Activated CD4-positive, alpha-beta T cell treated with anti-CD3 and anti-CD28 coated beads, Interleukin-2, amount 10 ng/mL, durations not matched to agents 7 days and 5 days (primary cell): ENCODE measurements around the gene SLC25A44. TPM values are rescaled to one million over a fixed set of nuclear protein-coding genes. Genes with fewer than 3 reads are reported as not detected.

Experiments used
- CTCF ChIA-PET: fragments of 350-600 bp; sonication (Branson Sonifier 250); formaldehyde crosslinking; loops from one replicate; lab custom pipeline; 2021; ENCODE audit warnings: antibody characterized with exemption; lab: Charles Lee
- POLR2A ChIA-PET: fragments of 350-600 bp; sonication (Branson Sonifier 250); formaldehyde crosslinking; loops from one replicate; lab custom pipeline; 2021; ENCODE audit warnings: antibody characterized with exemption; lab: Charles Lee
- DNase-seq: peaks from one replicate; pipeline ENCODE4 v3.0.0-alpha.2; 2020
- H3K27ac Mint-ChIP-seq: one replicate; pipeline ENCODE4 v1.8.0; 2021; ENCODE audit warnings: mild to moderate bottlenecking, moderate library complexity, mixed read lengths
- H3K27me3 Mint-ChIP-seq: one replicate; pipeline ENCODE4 v1.8.0; 2021; ENCODE audit warnings: mixed read lengths
- H3K36me3 Mint-ChIP-seq: one replicate; pipeline ENCODE4 v1.8.0; 2021; ENCODE audit warnings: low read depth, mixed read lengths
- H3K4me1 Mint-ChIP-seq: one replicate; pipeline ENCODE4 v1.8.0; 2021; ENCODE audit warnings: mixed read lengths
- H3K4me3 Mint-ChIP-seq: one replicate; pipeline ENCODE4 v1.8.0; 2021; ENCODE audit warnings: mild to moderate bottlenecking, moderate library complexity, mixed read lengths
- H3K9me3 Mint-ChIP-seq: one replicate; pipeline ENCODE4 v1.8.0; 2021; ENCODE audit warnings: mixed read lengths
- total RNA-seq, 2 experiments: library from RNA; stranded (reverse); gene quantifications; one replicate each; pipeline ENCODE4 v1.2.3, GENCODE V29; 2021

The SLC25A44 gene
- total RNA-seq, 2 experiments from 2014 or later, result 27.5 to 28.0 TPM

DNA sequence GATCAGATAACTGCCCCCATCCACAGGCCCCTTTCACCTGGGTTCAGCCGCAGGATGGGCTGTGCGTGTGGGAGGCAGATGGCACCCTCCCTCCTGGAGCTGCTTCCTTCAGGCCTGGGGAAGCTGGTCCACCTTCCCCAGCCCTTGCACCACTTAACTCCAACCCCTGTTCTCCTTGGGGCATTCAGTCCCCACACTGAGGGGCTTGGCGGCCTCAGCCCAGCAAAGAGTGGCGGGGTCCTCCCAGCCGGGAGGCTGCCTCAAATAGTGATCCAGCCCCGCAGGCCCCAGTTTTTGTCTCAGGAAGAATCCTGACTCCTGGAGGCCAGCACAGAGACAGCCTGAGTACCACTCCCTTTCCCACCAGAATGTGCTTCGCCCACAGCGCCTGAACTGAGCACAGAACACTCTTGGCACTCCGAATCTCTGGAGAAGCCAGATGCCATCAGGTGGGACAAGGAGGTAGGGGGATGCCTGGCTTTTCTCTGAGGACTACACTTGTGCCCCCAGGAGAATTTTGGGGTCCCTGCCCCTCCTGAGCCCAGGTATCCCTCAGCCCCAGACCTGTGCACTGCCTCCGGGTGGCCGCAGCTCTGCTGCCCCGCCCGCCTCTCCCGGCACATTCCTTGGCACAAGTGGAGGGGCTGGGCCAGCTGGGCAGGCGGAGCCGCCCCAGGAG lies 53.0 kb downstream of the SLC25A44 start:
- Mint-ChIP-seq H3K36me3 (peaks cover 10% of the 10 kb centered on the region), H3K4me1 (peaks cover 26% of the 10 kb centered on the region), H3K27me3 (no peaks in the 10 kb centered on the region), H3K9me3 (no peaks in the 10 kb centered on the region), H3K27ac (no peak overlapping the region), H3K4me3 (no peak overlapping the region)
- ChIA-PET CTCF (interaction anchor here (0.6 to 4.7 kb wide), 9 partner anchors 12 to 199 kb away, joined by 3 to 21 read pairs (median 4); no protein-coding TSS in a partner anchor), POLR2A (no interaction called here)
- DNase-seq, result no peak

DNA sequence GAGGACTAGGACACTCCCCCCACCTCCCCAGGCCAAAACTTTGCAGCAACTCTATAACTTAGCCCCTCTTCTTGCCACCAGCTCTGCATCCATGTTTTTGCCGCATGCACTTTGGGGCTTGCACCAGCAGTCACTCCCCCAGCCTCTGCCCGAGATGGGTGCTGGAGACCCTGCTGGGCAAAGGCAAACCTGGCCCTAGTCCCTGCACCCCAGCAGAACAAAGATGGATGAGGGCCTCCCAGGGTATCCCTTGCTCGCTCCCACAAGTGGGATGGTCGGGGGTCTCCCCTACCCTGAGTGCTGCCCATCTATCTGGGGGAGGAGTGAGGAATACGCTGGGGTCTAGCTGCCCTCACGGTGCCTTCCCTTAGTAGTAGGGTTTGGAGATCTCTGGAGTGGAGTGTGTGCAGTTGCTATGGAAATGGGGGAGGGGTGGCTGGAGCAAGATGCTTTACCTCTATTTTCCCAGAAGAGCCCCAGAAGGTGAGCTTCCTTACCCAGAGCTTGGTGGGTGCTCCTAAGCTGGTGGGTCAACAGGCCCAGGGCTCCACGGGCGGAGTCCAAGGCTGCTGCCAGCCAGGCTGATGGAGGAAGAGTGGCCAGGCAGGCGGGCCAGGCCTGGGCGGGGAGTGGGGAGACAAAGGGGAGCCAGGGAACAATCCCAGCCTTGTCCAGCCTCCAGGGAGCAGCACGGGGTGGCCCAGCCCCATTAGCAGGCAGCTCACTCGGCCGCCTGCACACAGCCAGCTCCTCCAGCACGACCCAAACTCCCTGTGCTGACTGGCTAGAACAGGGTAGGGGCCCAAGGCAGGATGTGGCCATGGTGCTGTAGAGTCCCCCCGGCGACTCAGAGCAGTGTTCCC lies 53.8 kb downstream of the SLC25A44 start, which contains the start of gene PAQR6:
Gene PAQR6 (minus strand): TSS at position 597 of the 863 bp plus-strand sequence. CDS start 1,325 bp downstream, outside the sequence.
- ChIA-PET CTCF (interaction anchor here (0.6 to 4.7 kb wide), 6 partner anchors 11 to 151 kb away, joined by 3 to 21 read pairs (median 4); no protein-coding TSS in a partner anchor), POLR2A (no interaction called here)
- DNase-seq, result no peak
- Mint-ChIP-seq H3K27ac (peak within 1 kb of the TSS; percentile 77), H3K9me3 (no peaks in the 10 kb centered on the region), H3K27me3 (no peaks in the 10 kb centered on the region), H3K4me3 (no peak within 1 kb of the TSS), H3K4me1 (peaks cover 34% of the 10 kb centered on the region), H3K36me3 (peaks cover 12% of the 10 kb centered on the region)

DNA sequence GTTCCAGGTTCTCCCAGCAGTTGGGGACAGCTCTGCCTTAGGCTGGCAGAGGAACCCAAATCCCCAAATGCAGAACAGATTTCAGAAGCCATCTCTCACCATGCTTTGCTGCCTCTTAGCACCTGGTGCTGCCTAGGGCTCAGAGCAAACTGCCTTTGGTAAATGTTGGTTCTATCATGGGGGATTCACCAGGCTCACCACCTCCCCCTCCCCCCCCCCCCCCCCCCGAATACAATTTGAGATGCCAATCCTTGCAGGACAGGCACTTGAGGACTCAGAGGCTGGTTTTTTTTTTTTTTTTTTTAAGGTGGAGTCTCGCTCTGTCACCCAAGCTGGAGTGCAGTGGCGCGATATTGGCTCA lies 54.4 kb downstream of the SLC25A44 start:
- peak overlapping the region; percentile 31 for H3K27ac Mint-ChIP-seq
- ChIA-PET CTCF (interaction anchor here (1.1 to 4.7 kb wide), 3 partner anchors 15 to 151 kb away, joined by 3 to 21 read pairs (median 4); no protein-coding TSS in a partner anchor), POLR2A (no interaction called here)
- H3K27me3 Mint-ChIP-seq, result no peaks in the 10 kb centered on the region
- no peak for DNase-seq
- peaks cover 35% of the 10 kb centered on the region for H3K4me1 Mint-ChIP-seq
- H3K36me3 Mint-ChIP-seq, result peaks cover 18% of the 10 kb centered on the region
- no peak overlapping the region for H3K4me3 Mint-ChIP-seq
- H3K9me3 Mint-ChIP-seq, result no peaks in the 10 kb centered on the region

DNA sequence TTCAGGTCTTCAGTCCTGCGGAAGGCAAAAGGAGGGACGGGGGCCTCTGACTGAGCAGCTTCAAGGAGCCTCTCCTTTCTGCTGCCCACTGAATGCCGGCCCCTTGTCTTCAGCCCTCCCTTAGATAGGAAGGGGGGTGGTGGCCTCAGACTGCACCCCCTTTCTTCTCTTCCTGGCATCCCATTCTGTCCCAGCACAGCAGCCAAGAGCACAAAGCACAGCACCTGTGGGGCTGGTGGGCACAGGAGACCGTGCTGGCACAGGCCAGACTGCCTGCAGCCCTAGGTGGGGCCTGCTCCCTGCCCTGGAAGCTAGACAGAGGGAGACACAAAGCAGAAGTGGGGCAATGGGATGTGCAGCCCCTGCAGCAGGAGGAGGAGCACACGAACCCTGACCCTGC lies 55.7 kb downstream of the SLC25A44 start:
- peaks cover 31% of the 10 kb centered on the region for H3K4me1 Mint-ChIP-seq
- no peak for DNase-seq
- H3K36me3 Mint-ChIP-seq, result peaks cover 26% of the 10 kb centered on the region
- no peak overlapping the region for H3K4me3 Mint-ChIP-seq
- ChIA-PET POLR2A (no interaction called here), CTCF (interaction anchor here (0.6 kb wide), 1 partner anchor 15 kb away, joined by 3 read pairs; no protein-coding TSS in a partner anchor)
- H3K9me3 Mint-ChIP-seq, result no peaks in the 10 kb centered on the region
- H3K27me3 Mint-ChIP-seq, result no peaks in the 10 kb centered on the region
- H3K27ac Mint-ChIP-seq, result no peak overlapping the region

DNA sequence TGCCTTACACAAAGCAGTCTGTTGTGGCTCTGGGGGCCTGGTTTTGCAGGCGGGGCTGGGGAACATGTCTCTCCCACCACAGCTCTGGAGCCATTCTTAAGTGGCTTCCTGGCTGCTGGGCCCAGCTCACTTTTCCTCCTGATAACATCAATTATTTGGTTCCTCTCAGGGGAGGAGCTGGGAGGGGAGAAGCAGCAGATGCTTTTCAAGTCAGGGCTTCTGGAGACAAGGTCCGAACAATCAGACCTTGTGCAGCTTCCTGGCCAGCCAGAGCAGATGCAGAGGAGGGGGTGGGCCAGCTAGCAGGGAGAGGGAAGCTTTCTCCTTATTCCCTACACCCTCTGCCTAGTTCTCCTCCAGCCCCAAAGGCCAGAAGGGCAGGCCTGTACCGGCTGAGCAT lies 57.6 kb downstream of the SLC25A44 start:
- Mint-ChIP-seq H3K27me3 (no peaks in the 10 kb centered on the region), H3K27ac (peak overlapping the region; percentile 46), H3K4me1 (peaks cover 19% of the 10 kb centered on the region), H3K4me3 (no peak overlapping the region), H3K36me3 (peaks cover 33% of the 10 kb centered on the region), H3K9me3 (no peaks in the 10 kb centered on the region)
- no peak for DNase-seq
- CTCF ChIA-PET, result interaction anchor here (0.9 to 1.7 kb wide), 8 partner anchors 8 to 155 kb away, joined by 3 to 10 read pairs (median 5); no protein-coding TSS in a partner anchor
- POLR2A ChIA-PET, result no interaction called here

DNA sequence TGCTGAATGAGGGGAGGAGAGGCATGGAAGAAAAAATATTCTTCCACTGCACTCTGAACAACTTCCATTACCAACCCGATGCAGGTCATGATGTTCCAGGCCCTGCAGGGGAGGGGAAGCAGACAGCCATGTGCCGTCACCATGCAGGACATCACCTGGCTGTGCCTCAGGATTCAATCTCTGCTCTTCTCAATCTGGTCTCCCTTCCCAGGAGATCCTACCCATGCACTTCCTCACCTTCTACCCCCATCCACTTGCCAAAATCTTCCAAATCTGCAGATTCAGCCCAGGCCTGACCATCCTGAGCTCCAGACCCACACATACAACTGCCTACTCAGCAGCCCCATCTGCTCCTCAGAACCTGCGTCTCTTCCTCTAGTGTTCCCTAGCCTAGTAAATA lies 59.7 kb downstream of the SLC25A44 start:
- H3K36me3 Mint-ChIP-seq, result peaks cover 49% of the 10 kb centered on the region
- ChIA-PET CTCF (interaction anchor here (0.7 to 1.6 kb wide), 2 partner anchors 15 to 26 kb away, joined by 3 read pairs; no protein-coding TSS in a partner anchor), POLR2A (no interaction called here)

DNA sequence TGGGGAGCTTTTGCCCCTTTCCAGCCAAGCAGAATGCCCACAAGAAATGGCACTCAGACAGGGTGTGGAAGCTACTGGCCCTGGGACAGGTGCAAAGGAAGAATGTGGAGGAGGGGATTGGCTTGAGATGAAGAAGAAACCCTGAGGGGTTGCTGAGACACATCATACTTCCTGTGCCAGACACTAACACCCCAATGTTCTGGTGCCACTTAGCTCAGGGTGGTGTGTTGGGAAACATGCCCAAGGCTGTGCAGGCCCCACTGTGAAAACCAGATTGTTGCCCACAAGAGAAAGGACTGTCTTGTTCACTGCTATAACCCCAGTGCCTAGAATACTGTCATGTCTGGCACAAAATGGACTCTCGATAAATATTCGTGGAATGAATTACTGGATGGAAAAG lies 63.8 kb downstream of the SLC25A44 start:
- Mint-ChIP-seq H3K4me1 (peaks cover 14% of the 10 kb centered on the region), H3K27me3 (no peaks in the 10 kb centered on the region), H3K9me3 (no peaks in the 10 kb centered on the region), H3K36me3 (peaks cover 55% of the 10 kb centered on the region), H3K4me3 (no peak overlapping the region), H3K27ac (no peak overlapping the region)
- ChIA-PET CTCF (interaction anchor here (1.3 kb wide), 1 partner anchor 33 kb away, joined by 3 read pairs; no protein-coding TSS in a partner anchor), POLR2A (no interaction called here)
- no peak for DNase-seq

More for the DNA sequence above, 59.7 kb downstream of the SLC25A44 start:
- H3K4me3 Mint-ChIP-seq, result no peak overlapping the region
- H3K4me1 Mint-ChIP-seq, result peaks cover 31% of the 10 kb centered on the region
- no peak for DNase-seq
- H3K27me3 Mint-ChIP-seq, result no peaks in the 10 kb centered on the region
- no peaks in the 10 kb centered on the region for H3K9me3 Mint-ChIP-seq
- no peak overlapping the region for H3K27ac Mint-ChIP-seq

DNA sequence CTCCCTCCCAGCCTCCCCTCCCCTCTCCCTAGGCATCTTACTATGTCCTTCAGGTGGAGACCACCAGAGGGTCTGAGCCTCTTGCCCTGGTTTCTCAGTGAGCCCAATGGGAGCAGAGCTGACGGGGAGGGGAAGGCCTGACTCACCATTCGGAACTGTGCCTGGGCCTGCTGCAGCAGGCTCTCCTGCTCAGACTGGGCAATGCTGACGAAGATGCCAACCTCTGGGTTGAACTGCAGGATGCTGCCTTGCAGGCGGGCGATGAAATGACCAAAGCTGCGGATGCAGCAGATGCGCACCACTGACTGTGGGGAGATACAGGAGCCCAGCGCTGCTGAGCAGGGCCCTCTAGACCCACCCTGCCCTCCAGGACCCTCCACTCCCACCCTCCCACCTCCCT lies 65.0 kb downstream of the SLC25A44 start:
- Mint-ChIP-seq H3K27me3 (no peaks in the 10 kb centered on the region), H3K9me3 (no peaks in the 10 kb centered on the region), H3K4me3 (no peak overlapping the region), H3K27ac (no peak overlapping the region), H3K4me1 (peaks cover 14% of the 10 kb centered on the region), H3K36me3 (peaks cover 55% of the 10 kb centered on the region)
- POLR2A ChIA-PET, result no interaction called here
- no peak for DNase-seq
- CTCF ChIA-PET, result interaction anchor here (1.3 to 1.8 kb wide), 2 partner anchors 13 to 34 kb away, joined by 4 to 8 read pairs; no protein-coding TSS in a partner anchor

DNA sequence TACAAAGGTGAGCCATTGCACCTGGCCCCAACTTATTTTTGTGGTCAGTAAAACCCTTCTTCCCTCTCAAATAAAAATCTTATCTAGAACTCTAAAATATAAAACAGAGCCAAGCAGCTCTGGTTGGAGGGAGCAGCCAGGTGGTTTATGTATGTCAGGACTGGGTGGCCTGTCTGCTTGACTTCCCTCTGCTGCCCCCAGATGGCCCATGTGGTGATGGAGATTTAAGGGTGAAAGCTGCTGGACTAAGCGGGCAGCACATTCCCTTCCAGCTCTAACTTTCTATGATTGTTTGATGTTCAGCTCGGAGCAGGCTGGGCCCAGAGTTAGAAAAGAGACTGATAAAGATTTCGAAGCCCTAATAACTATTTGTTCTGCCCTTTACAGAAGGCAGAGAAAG lies 65.9 kb downstream of the SLC25A44 start:
- Mint-ChIP-seq H3K27me3 (no peaks in the 10 kb centered on the region), H3K27ac (peak overlapping the region; percentile 20)
- POLR2A ChIA-PET, result no interaction called here

DNA sequence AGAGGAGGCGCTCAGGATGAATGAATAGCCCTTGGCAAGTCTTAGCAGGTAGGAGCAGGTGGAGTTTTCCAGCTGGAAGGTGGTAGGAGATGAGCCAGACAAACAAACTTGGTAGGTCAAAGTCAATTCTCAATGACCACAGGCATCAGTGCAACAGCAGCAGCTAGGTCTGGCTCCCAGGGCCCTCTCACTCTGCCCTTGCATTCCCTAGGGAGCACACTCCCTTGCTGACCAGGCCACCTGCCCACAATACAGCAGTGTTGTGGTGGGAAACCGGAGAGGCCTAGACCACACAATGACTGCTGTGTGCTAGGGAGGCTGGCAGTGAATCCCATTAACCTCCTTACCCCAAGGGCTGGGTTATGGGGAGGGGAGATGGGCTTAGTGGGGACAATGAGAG lies 67.0 kb downstream of the SLC25A44 start:
- peaks cover 66% of the 10 kb centered on the region for H3K36me3 Mint-ChIP-seq
- POLR2A ChIA-PET, result no interaction called here
- H3K4me1 Mint-ChIP-seq, result peaks cover 14% of the 10 kb centered on the region
- H3K9me3 Mint-ChIP-seq, result no peaks in the 10 kb centered on the region
- DNase-seq, result no peak
- H3K27me3 Mint-ChIP-seq, result no peaks in the 10 kb centered on the region
- CTCF ChIA-PET, result interaction anchor here (1.2 to 1.5 kb wide), 3 partner anchors 10 to 125 kb away, joined by 3 to 5 read pairs (median 4); no protein-coding TSS in a partner anchor
- H3K27ac Mint-ChIP-seq, result no peak overlapping the region
- no peak overlapping the region for H3K4me3 Mint-ChIP-seq

More for the DNA sequence above, 65.9 kb downstream of the SLC25A44 start:
- DNase-seq, result no peak
- peaks cover 14% of the 10 kb centered on the region for H3K4me1 Mint-ChIP-seq
- H3K4me3 Mint-ChIP-seq, result no peak overlapping the region
- H3K36me3 Mint-ChIP-seq, result peaks cover 58% of the 10 kb centered on the region
- CTCF ChIA-PET, result interaction anchor here (0.9 to 1.8 kb wide), 6 partner anchors 8 to 124 kb away, joined by 3 to 8 read pairs (median 4); partner anchors contain the start of gene GLMP
- no peaks in the 10 kb centered on the region for H3K9me3 Mint-ChIP-seq
